HCT116 (cell line): ENCODE measurements around the gene MS4A12. TPM values are rescaled to one million over a fixed set of nuclear protein-coding genes. Genes with fewer than 3 reads are reported as not detected.

Experiments
- ATAC-seq: fragments of 200-7000 bp; cut with Tn5 transposase; 2 replicates; pipeline ENCODE4 v1.9.1; 2020; ENCODE audit warnings: mild to moderate bottlenecking, moderate library complexity
- BruUV-seq: library from RNA; stranded (reverse); fragments of 400-500 nt; replicated peaks from 2 replicates; lab custom pipeline; 2021; lab: Mats Ljungman, UMichigan
- CTCF ChIA-PET: fragments of 300-600 bp; sonication (Branson Sonifier 250); formaldehyde crosslinking; loops from one replicate; lab custom pipeline; 2021; ENCODE audit warnings: antibody characterized with exemption; lab: Charles Lee
- POLR2A ChIA-PET: fragments of 300-600, 350-600 bp; sonication (Branson Sonifier 250); formaldehyde crosslinking; loops from one replicate; lab custom pipeline; 2021; ENCODE audit warnings: antibody characterized with exemption; lab: Charles Lee
- RAD21 ChIA-PET, 2 experiments: fragments of 300-600 bp; sonication (Branson Sonifier 250); formaldehyde crosslinking; loops; one replicate each; lab custom pipeline; 2023; ENCODE audit warnings: low total read pairs in 2 of 2; ENCODE audit not compliant: uncharacterized antibody in 2 of 2, unreplicated experiment in 2 of 2, low non-redundant PET in 1 of 2; lab: Charles Lee
- DNase-seq: peaks from one replicate; pipeline ENCODE4 v3.0.0-alpha.2; 2010; ENCODE audit warnings: low read depth, low spot score
- H2AFZ ChIP-seq: fragments of 200-600 bp; shearing (Covaris generic), sonication (generic); 2 replicates; pipeline ENCODE4 v1.6.1; 2017; ENCODE audit warnings: low read depth, mixed run types, mixed read lengths, antibody characterized with exemption, low read length; ENCODE audit not compliant: poor library complexity, severe bottlenecking
- H3K27ac ChIP-seq: 2 replicates; pipeline ENCODE4 v1.5.1; 2012; ENCODE audit warnings: low read depth, low read length
- H3K27me3 ChIP-seq: fragments of 200-600 bp; sonication (generic); 2 replicates; pipeline ENCODE4 v1.6.1; 2016; ENCODE audit warnings: mixed run types, low read length, mixed read lengths; ENCODE audit not compliant: insufficient read depth
- H3K36me3 ChIP-seq, 2 experiments: fragments of 200-500 bp in 1 of 2; fragments of 200-600 bp in 1 of 2; sonication (Bioruptor generic) in 1 of 2; sonication (generic) in 1 of 2; 2 replicates each; pipeline versions ENCODE4 v1.5.1 to v1.6.1; 2014 to 2016; ENCODE audit warnings: low read length in 2 of 2, inconsistent platforms in 1 of 2, mixed read lengths in 1 of 2, mixed run types in 1 of 2; ENCODE audit not compliant: insufficient read depth in 2 of 2, control insufficient read depth in 1 of 2
- H3K4me1 ChIP-seq, 2 experiments: fragments of 200-600 bp in 1 of 2; sonication (generic) in 1 of 2; 2 replicates each; pipeline versions ENCODE4 v1.5.1 to v1.6.1; 2012 to 2017; ENCODE audit warnings: low read length in 2 of 2, inconsistent platforms in 1 of 2, mild to moderate bottlenecking in 1 of 2, mixed read lengths in 1 of 2, mixed run types in 1 of 2, moderate library complexity in 1 of 2; ENCODE audit not compliant: insufficient read depth in 2 of 2, control insufficient read depth in 1 of 2
- H3K4me2 ChIP-seq: fragments of 200-600 bp; sonication (generic); 2 replicates; pipeline ENCODE4 v1.6.1; 2017; ENCODE audit warnings: mixed run types, low read length, mixed read lengths
- H3K4me3 ChIP-seq, 2 experiments: fragments of 200-600 bp in 1 of 2; sonication (generic) in 1 of 2; replicated peaks in 1 of 2; 2 replicates each; pipeline ENCODE4 v1.5.1; 2011 to 2016; ENCODE audit warnings: low read length in 2 of 2, control low read depth in 1 of 2, low read depth in 1 of 2, mild to moderate bottlenecking in 1 of 2, mixed read lengths in 1 of 2, mixed run types in 1 of 2
- H3K79me2 ChIP-seq: fragments of 200-600 bp; sonication (generic); 2 replicates; pipeline ENCODE4 v1.6.1; 2017; ENCODE audit warnings: mild to moderate bottlenecking, mixed run types, low read length, moderate library complexity, mixed read lengths; ENCODE audit not compliant: insufficient read depth
- H3K9ac ChIP-seq: fragments of 200-600 bp; sonication (generic); 2 replicates; pipeline ENCODE4 v1.6.1; 2016; ENCODE audit warnings: low read length, mixed read lengths
- H3K9me2 ChIP-seq: fragments of 200-600 bp; sonication (generic), shearing (Covaris generic); 2 replicates; pipeline ENCODE4 v1.6.1; 2017; ENCODE audit warnings: mixed run types, mild to moderate bottlenecking, moderate library complexity; ENCODE audit not compliant: insufficient read depth
- H3K9me3 ChIP-seq, 2 experiments: fragments of 200-500 bp in 1 of 2; fragments of 200-600 bp in 1 of 2; sonication (Bioruptor generic) in 1 of 2; sonication (generic) in 1 of 2; 2 replicates each; pipeline ENCODE4 v1.6.1; 2014 to 2017; ENCODE audit warnings: low read length in 2 of 2, mixed read lengths in 2 of 2, inconsistent platforms in 1 of 2, low read depth in 1 of 2, mild to moderate bottlenecking in 1 of 2, mixed run types in 1 of 2, moderate library complexity in 1 of 2; ENCODE audit not compliant: control insufficient read depth in 1 of 2, insufficient read depth in 1 of 2
- H4K20me1 ChIP-seq: fragments of 200-600 bp; sonication (generic), shearing (Covaris generic); 2 replicates; pipeline ENCODE4 v1.6.1; 2017; ENCODE audit warnings: mixed run types, mild to moderate bottlenecking, moderate library complexity; ENCODE audit not compliant: insufficient read depth
- EGR1 ChIP-seq: IDR thresholded peaks from 2 replicates; pipeline ENCODE4 v1.6.1; 2012; ENCODE audit warnings: low read depth
- ELF1 ChIP-seq: IDR thresholded peaks from 2 replicates; pipeline ENCODE4 v1.6.1; 2012; ENCODE audit warnings: low read depth, borderline replicate concordance
- EZH2phosphoT487 ChIP-seq: fragments of 200-600 bp; IDR thresholded peaks from 2 replicates; pipeline ENCODE4 v1.6.1; 2018; ENCODE audit warnings: antibody characterized with exemption, borderline replicate concordance
- FOSL1 ChIP-seq: IDR thresholded peaks from 2 replicates; pipeline ENCODE4 v1.6.1; 2012; ENCODE audit warnings: low read depth
- SP1 ChIP-seq: IDR thresholded peaks from 2 replicates; pipeline ENCODE4 v1.6.1; 2012; ENCODE audit warnings: low read depth
- YY1 ChIP-seq: IDR thresholded peaks from 2 replicates; pipeline ENCODE4 v1.6.1; 2011; ENCODE audit warnings: low read length, low read depth, moderate library complexity, mild to moderate bottlenecking; ENCODE audit not compliant: insufficient replicate concordance; ENCODE audit errors: extremely low read depth
- intact Hi-C: fragments of 100-400 bp; cut with micrococcal nuclease; formaldehyde crosslinking; loops from 2 replicates; pipeline ENCODE4 v1.10.0; 2022
- total RNA-seq: library from RNA; stranded (reverse); gene quantifications from one replicate; pipeline ENCODE4 v1.2.1, GENCODE V29; 2021; ENCODE audit not compliant: unreplicated experiment
- TF ChIP-seq, protein P1 (sequence below), 3 experiments: fragments of 200-600 bp in 1 of 3; sonication (generic) in 1 of 3; IDR thresholded peaks in 2 of 3; conservative IDR thresholded peaks in 1 of 3; 2 replicates each; pipeline ENCODE4 v1.5.1; 2012 to 2017; ENCODE audit warnings: low read depth in 2 of 3, low read length in 2 of 3, antibody characterized with exemption in 1 of 3, borderline replicate concordance in 1 of 3, control low read depth in 1 of 3, mild to moderate bottlenecking in 1 of 3, mixed read lengths in 1 of 3, mixed run types in 1 of 3, moderate library complexity in 1 of 3; ENCODE audit not compliant: insufficient read depth in 1 of 3
- TF ChIP-seq, protein P2 (sequence below): IDR thresholded peaks from 2 replicates; pipeline ENCODE4 v1.6.1; 2012
- TF ChIP-seq, protein P3 (sequence below): IDR thresholded peaks from 2 replicates; pipeline ENCODE4 v1.6.1; 2012; ENCODE audit warnings: low read depth
- TF ChIP-seq, protein P4 (sequence below): IDR thresholded peaks from 2 replicates; pipeline ENCODE4 v1.6.1; 2011; ENCODE audit warnings: mild to moderate bottlenecking, low read length, moderate library complexity; ENCODE audit not compliant: insufficient replicate concordance; ENCODE audit errors: extremely low read depth
- TF ChIP-seq, protein P5 (sequence below): IDR thresholded peaks from 2 replicates; pipeline ENCODE4 v1.6.1; 2012

The MS4A12 gene
- total RNA-seq, 1 experiment from 2014 or later = not detected

DNA sequence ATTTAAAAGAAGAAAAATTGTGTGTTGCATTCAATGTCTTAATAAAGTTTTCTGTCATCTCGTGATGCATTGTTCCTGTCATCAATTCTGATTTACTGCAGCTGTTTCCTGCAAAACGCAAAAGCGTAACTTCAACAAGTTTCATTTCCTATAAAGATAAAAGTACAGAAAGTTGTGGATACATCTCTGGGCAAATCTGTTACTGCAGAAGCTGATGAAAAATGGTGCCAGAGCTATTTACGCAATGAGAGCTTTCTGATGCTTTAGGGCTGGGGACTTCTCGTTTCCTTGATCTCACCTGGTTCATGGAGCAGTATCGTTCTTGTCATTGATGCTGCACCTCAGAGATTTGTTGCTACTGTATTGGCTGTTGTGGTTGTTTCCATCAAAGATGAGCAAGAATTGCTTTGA, 15.5 kb upstream of the MS4A12 start:
- Histone ChIP-seq H3K9ac (no peak overlapping the region), H3K79me2 (no peaks in the 10 kb centered on the region), H3K4me1 (no peaks in the 10 kb centered on the region), H3K36me3 (no peaks in the 10 kb centered on the region), H4K20me1 (no peaks in the 10 kb centered on the region), H3K9me2 (no peaks in the 10 kb centered on the region), H3K4me2 (no peak overlapping the region), H3K4me3 (no peak overlapping the region), H2AFZ (no peak overlapping the region), H3K27ac (no peak overlapping the region), H3K27me3 (no peaks in the 10 kb centered on the region), H3K9me3 (no peaks in the 10 kb centered on the region)
- RAD21 ChIA-PET = interaction anchor here in 1 of 2 experiments (0.7 kb wide), 1 partner anchor 164 kb away, joined by 5 read pairs; no protein-coding TSS in a partner anchor
- intact Hi-C loops = no loop called here
- no peak for TF ChIP-seq ELF1
- TF ChIP-seq EZH2phosphoT487 = no peak
- no TSS peak for BruUV-seq
- ATAC-seq = no peak
- CTCF ChIA-PET = interaction anchor here (1.6 kb wide), 1 partner anchor 113 kb away, joined by 4 read pairs; no protein-coding TSS in a partner anchor
- no peak for DNase-seq
- POLR2A ChIA-PET = no interaction called here

DNA sequence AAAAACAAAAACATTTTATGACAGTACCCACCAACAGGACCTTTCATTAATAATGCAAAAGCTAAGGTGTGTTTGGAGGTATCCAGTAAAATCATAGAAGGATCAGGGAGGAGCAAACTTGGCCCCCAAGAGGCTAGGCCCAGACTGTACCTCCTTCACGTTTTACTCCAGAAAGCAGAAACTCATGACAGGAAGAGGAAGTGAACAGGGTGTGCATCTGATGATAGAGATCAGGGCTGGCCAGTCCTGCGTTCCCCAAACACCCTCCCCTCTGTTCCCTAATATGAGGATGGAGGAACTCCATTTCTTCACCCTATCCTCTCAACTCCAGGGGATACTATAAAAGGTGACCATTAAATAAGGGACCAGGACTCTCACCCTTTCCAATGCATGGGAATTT, 10.2 kb upstream of the MS4A12 start:
- intact Hi-C loops = no loop called here
- H4K20me1 ChIP-seq = no peaks in the 10 kb centered on the region
- no peak for ATAC-seq

More for the DNA sequence above, 10.2 kb upstream of the MS4A12 start:
- no peak for DNase-seq
- CTCF ChIA-PET = interaction anchor here (1.2 kb wide), 1 partner anchor 119 kb away, joined by 5 read pairs; no protein-coding TSS in a partner anchor
- H3K36me3 ChIP-seq = no peaks in the 10 kb centered on the region
- RAD21 ChIA-PET = no interaction called here
- H3K27ac ChIP-seq = no peak overlapping the region
- no peaks in the 10 kb centered on the region for H3K27me3 ChIP-seq
- TF ChIP-seq FOSL1 (no peak), SP1 (no peak), EGR1 (no peak), YY1 (no peak), ELF1 (no peak)
- TF ChIP-seq, protein P1, sequence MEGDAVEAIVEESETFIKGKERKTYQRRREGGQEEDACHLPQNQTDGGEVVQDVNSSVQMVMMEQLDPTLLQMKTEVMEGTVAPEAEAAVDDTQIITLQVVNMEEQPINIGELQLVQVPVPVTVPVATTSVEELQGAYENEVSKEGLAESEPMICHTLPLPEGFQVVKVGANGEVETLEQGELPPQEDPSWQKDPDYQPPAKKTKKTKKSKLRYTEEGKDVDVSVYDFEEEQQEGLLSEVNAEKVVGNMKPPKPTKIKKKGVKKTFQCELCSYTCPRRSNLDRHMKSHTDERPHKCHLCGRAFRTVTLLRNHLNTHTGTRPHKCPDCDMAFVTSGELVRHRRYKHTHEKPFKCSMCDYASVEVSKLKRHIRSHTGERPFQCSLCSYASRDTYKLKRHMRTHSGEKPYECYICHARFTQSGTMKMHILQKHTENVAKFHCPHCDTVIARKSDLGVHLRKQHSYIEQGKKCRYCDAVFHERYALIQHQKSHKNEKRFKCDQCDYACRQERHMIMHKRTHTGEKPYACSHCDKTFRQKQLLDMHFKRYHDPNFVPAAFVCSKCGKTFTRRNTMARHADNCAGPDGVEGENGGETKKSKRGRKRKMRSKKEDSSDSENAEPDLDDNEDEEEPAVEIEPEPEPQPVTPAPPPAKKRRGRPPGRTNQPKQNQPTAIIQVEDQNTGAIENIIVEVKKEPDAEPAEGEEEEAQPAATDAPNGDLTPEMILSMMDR (IDR thresholded peaks at IDR 0.05 in 2 of 3, conservative IDR thresholded peaks at IDR 0.05 in 1 of 3; ENCODE audit: borderline replicate concordance in 1 of 3, insufficient read depth in 1 of 3, low read depth in 2 of 3, low read length in 2 of 3) = no peak
- TF ChIP-seq, protein P2, sequence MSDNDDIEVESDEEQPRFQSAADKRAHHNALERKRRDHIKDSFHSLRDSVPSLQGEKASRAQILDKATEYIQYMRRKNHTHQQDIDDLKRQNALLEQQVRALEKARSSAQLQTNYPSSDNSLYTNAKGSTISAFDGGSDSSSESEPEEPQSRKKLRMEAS = no peak
- TF ChIP-seq, protein P3, sequence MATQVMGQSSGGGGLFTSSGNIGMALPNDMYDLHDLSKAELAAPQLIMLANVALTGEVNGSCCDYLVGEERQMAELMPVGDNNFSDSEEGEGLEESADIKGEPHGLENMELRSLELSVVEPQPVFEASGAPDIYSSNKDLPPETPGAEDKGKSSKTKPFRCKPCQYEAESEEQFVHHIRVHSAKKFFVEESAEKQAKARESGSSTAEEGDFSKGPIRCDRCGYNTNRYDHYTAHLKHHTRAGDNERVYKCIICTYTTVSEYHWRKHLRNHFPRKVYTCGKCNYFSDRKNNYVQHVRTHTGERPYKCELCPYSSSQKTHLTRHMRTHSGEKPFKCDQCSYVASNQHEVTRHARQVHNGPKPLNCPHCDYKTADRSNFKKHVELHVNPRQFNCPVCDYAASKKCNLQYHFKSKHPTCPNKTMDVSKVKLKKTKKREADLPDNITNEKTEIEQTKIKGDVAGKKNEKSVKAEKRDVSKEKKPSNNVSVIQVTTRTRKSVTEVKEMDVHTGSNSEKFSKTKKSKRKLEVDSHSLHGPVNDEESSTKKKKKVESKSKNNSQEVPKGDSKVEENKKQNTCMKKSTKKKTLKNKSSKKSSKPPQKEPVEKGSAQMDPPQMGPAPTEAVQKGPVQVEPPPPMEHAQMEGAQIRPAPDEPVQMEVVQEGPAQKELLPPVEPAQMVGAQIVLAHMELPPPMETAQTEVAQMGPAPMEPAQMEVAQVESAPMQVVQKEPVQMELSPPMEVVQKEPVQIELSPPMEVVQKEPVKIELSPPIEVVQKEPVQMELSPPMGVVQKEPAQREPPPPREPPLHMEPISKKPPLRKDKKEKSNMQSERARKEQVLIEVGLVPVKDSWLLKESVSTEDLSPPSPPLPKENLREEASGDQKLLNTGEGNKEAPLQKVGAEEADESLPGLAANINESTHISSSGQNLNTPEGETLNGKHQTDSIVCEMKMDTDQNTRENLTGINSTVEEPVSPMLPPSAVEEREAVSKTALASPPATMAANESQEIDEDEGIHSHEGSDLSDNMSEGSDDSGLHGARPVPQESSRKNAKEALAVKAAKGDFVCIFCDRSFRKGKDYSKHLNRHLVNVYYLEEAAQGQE = no peak
- TF ChIP-seq, protein P4, sequence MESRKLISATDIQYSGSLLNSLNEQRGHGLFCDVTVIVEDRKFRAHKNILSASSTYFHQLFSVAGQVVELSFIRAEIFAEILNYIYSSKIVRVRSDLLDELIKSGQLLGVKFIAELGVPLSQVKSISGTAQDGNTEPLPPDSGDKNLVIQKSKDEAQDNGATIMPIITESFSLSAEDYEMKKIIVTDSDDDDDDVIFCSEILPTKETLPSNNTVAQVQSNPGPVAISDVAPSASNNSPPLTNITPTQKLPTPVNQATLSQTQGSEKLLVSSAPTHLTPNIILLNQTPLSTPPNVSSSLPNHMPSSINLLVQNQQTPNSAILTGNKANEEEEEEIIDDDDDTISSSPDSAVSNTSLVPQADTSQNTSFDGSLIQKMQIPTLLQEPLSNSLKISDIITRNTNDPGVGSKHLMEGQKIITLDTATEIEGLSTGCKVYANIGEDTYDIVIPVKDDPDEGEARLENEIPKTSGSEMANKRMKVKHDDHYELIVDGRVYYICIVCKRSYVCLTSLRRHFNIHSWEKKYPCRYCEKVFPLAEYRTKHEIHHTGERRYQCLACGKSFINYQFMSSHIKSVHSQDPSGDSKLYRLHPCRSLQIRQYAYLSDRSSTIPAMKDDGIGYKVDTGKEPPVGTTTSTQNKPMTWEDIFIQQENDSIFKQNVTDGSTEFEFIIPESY = no peak
- TF ChIP-seq, protein P5, sequence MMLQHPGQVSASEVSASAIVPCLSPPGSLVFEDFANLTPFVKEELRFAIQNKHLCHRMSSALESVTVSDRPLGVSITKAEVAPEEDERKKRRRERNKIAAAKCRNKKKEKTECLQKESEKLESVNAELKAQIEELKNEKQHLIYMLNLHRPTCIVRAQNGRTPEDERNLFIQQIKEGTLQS = no peak
- H3K4me1 ChIP-seq = peaks cover 0 to 2% of the 10 kb centered on the region in 2 experiments; a peak in 1 of 4 replicates
- no peaks in the 10 kb centered on the region for H3K9me2 ChIP-seq
- no peak overlapping the region for H2AFZ ChIP-seq
- H3K9ac ChIP-seq = no peak overlapping the region
- H3K4me2 ChIP-seq = no peak overlapping the region
- POLR2A ChIA-PET = no interaction called here
- no peak overlapping the region for H3K4me3 ChIP-seq
- H3K79me2 ChIP-seq = no peaks in the 10 kb centered on the region
- no peaks in the 10 kb centered on the region for H3K9me3 ChIP-seq
- no TSS peak for BruUV-seq
